HG02623 (cell line): ENCODE results near the gene TSFM.
A peak's percentile ranks its signal among the peaks of the same experiment; 100 is the strongest.

Experiments used
- ATAC-seq: cut with Tn5 transposase; IDR thresholded peaks from one replicate; pipeline ENCODE4 v1.9.1; 2021; ENCODE audit warnings: moderate library complexity; ENCODE audit not compliant: unreplicated experiment

TSFM gene

DNA sequence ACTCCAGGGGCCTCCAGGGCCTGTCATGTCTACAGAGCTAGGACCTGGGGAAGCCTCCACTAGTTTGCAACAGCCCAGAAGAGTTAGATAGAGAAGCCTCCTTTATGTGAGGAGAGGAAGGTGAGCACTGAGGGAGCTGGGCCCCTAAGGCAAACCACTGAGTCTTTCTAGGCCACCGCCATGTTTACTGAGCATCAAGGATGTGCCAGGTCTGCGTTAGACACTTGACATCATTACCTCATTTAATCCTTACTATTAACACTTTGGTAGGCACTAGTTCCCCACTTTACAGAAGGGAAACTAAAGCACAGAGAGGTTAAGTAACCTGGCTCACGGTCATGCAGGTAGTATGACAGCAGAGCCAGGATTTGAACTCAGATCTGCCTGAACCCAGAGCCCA, 51.1 kb downstream of the TSFM start:
- no peak for ATAC-seq

DNA sequence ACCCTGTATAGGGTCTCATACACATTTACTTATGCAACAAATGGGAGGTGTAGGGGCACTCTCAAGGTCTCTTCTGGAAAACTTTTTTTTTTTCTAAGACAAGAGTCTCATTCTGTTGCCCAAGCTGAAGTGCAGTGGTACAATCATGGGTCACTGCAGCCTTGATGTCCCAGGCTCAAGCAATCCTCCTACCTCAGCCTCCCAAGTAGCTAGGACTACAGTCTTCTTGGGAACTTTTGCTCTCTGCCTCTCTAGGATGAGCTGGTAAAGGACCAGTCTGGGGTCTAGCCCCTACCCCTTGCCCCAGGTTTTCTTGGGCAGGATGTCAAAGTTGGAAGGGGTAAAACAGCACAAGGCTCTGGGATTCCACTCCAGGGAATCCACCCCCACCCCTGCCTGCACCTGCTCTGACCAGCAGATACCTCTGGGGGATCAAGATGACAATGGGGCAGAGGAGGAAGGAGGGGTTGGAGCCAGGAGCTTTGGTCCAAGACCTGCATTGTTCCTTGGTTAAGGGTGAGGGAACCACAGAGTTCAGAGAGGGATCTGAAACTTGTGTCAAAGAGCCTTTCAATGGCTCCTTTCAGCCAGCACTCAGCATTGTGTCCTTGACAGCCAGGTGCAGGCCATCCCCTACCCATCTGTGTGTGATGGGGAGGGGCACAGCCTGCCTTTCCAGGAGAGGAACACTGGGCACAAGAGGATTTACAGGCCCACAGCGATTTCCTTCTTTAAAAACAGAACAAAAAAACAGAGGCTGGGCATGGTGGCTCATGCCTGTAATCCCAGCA, 51.7 kb downstream of the TSFM start:
- no peak for ATAC-seq

DNA sequence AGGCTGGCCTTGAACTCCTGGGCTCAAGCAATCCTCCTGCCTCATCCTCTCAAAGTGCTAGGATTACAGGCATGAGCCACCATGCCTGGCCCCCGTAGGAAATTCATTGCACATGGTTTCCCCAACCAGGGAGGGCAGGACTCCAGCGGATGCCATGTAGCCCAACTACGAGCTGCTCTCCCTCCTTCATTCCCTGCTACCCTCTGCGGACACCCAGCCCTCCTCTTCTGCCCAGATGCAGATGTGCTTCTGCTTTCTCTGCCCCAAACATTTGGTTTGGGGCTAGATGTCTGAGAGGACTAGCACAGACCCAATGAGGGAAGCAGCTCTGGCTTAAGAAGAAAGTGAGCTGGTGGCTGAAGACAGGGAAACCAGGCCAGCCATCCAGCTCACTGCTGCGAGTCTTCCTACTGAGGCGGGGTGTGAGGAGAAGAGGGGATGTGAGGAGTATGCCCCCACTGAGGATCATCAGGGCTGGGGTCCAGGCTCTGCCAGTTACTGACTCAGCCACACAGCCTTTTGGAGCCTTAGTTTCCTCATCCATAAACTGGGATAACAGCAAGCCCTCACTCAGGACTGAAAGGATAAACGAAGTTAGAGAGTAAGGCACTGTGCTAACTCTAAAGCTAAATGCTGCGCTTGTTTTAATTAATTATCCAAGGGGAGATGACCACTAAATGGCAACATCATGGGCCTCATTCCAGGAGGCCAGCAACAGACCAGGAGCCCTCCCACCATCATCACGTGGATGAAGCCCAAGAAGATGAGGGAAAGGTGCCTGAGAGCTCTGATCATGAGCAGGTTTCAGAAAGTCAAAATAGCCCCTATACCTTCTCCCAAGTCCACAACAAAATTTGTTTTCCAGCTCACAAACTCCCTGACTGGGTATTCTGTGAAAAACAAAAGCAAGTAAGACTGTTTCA, 53.0 kb downstream of the TSFM start:
- no peak for ATAC-seq

DNA sequence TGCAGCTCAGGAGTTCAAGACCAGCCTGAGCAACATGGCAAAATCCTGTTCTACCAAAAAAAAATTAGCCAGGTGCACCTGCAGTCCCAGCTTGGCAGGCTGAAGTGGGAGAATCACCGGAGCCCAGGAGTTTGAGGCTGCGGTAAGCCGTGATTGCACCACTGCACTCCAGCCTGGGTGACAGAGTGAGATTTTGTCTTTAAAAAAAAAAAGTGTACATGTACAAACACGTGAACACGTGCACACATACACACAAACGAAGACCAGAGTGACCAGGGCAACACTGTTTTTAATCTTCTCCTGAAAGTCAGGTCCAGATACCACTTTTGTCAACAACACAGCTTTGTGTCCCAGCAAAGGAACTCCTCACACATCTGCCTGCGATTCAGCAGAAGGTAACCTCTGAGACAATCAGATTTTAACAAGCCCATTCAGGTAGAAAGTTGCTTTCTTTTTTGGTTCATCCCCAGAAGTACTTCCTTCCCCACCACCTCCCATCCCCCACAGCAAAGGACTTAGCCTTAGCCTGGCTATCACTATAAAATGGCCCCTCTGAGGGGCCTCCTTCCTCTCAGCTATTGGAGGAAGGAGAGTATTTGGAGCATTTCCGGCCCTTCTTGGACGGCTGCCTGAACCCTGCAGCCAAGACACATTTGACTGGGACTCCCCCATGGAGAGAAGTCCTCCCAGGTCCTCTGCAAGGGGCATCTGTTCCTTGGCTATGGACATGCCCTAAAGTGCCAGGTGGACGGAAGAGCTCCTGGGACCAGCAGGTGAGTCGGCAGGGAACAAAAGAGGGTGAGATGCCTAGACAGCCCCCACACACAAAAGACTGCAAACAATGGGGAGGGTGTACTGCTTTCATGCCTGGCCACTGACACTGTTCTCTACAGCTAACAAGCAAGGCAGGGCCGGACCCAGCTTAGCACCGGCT, 54.1 kb downstream of the TSFM start:
- peak; percentile 37 for ATAC-seq

DNA sequence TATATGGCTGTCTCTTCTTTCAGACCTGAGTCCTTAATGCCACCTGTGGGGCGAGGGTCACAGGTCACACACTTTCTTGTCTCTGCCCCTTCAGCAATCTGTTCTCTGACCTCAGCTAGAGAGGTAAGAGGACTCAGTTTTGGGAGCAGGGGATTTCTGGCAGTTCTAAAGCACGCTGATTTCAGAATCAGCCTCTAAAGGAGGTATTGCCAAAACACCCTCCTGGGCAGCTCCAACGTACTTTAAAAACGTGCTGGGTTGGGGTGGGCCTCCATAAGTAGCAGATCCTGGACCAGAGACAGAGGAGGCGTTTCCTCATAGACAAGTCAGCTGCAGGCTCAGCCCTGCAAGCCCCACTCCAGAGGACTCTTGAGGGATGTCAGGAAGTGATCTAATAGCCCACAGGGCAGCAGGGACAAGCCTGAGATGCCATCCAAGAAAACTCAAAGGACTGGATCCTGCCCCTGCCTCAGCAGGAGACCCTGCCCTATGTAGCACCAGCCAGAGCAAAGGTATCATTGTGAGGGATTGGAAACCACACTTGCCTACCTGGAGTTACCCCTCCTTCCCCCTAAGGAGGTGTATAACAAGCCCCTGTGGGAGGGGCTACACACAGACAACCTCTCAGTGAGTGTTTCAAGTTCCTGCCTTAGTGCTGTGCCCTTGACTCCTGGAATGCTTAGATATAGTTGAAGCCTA, 55.4 kb downstream of the TSFM start:
- ATAC-seq = no peak

DNA sequence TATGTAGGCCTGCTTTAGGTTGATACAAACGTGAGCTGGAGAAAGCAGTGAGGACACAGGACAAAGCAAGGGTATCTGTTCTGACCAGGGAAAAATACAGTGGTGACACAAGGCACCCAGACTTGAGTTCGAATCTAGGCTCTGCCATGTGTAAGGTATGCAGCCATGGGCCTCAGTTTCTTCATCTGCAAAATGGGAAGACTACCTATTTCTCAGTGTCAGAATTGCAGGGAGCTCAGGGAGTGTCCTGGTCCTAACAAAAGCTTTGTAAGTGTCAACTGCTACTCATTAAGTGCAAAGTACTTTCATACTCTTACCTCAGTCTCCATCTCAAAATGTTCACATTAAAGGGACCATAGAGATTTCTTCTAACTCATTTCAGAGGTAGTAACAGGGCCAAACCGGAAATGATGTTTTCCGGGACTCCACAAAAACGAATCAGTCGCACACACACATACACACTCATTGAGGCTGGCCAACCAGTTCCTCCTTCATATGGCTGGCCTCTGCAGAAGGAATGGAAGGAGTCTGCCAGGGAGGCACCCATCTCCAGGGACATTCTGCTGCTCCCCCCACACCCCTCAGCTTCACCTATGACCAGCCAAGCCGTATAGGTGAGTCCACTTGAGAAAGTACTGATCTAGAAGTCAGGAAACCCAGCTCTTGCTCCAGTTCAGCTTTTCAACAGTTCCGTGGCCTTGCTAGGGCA, 56.2 kb downstream of the TSFM start:
- no peak for ATAC-seq

DNA sequence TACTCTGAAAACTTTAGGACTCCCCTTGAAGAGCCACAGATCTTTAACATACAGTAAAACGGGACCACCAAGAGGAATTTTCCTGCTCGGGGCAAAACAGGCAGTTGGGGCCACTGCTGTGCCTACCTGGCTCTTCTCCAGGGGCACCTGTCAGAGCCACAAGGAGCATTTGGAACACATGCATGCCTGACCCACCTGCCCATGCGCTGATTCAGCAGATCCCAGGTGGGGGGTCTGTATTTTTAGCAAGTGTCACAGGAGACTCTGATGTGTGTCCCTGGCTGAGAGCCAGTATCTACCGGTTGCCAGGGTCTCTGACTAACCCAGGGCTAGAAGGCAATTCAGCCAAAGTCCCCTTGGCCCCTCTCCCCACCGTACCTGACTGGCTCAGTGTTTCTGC, 57.4 kb downstream of the TSFM start:
- no peak for ATAC-seq

DNA sequence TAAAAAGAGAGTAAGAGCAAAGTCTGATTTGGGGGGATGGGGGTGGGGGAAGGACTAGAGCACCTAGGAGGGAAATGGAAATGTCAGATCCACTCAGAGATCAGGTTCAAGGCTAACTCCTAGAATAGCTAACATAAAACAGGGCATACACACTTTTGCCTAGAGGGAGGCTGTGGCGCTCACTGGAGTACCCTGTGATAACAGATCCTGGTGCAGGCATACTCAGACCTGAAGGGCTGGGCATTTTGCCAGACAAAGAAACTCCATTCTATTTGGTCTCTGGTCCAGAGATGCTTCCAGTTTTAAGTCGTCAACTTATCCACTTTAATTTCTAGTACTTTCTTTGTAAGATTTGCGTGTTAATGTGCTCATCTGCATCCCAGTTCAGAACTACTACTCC, 58.1 kb downstream of the TSFM start:
- ATAC-seq = no peak

DNA sequence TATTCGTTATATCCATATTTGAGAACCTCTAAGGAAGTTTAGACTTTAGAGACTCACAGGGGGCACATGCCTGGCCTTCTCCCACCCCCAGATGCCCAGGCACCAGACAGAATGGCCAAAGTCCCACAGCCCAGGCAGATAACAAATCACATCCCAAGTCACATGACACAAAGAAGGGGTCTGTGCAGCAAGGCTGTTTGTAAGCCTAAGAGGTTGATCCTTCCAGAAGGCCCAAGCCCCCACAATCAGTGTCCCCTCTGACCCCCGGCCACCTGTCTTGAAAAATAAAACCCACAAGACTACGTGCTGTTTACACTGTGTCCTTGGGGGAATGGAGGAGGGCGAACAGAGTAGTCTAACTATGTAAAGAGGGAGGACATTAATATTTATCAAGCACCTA, 58.9 kb downstream of the TSFM start:
- ATAC-seq = no peak

DNA sequence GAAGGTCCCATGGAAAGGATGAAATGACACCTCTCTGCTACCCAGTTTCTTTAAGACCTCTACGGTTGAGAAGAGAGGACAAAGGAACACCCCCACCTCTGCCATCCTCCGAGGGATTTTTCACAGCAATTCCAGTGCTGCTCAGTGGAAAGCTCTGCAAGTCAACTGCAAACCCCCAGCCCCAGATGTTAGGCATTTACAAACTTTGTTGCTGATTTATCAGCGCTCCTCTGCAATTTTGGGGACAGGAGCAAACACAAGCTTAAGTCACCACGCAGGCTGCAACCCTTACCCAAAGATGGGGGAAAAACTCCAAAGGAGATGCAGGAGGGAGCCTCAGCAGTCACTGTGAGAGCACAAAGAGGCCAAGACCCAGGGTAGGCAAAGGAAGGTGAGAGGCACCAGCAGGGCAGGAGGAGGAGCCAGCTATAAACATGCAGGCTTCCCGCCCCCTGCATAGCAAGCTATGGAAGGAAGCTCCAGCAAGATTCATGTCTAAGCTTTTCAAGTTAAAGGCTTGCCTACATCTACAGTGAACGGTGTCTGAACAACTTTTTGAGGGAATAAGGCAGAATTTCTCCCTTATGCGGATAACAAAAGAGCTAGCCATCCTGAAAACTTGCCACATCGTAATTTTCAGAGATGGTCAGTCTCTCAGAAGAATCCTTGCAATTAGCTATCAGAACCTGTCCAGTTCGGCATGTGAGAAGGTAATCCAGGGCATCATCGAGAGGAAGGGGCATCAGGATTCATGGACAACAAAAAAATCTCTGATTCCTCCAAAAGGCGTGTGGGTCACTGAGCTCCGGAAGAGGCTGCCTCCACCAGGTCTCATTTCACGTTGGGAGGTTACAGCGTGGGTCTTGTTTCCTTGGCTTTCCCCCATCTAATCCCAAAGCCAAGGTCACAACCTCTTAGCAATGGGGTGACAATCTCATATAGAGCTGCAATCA, 60.0 kb downstream of the TSFM start:
- ATAC-seq = no peak

DNA sequence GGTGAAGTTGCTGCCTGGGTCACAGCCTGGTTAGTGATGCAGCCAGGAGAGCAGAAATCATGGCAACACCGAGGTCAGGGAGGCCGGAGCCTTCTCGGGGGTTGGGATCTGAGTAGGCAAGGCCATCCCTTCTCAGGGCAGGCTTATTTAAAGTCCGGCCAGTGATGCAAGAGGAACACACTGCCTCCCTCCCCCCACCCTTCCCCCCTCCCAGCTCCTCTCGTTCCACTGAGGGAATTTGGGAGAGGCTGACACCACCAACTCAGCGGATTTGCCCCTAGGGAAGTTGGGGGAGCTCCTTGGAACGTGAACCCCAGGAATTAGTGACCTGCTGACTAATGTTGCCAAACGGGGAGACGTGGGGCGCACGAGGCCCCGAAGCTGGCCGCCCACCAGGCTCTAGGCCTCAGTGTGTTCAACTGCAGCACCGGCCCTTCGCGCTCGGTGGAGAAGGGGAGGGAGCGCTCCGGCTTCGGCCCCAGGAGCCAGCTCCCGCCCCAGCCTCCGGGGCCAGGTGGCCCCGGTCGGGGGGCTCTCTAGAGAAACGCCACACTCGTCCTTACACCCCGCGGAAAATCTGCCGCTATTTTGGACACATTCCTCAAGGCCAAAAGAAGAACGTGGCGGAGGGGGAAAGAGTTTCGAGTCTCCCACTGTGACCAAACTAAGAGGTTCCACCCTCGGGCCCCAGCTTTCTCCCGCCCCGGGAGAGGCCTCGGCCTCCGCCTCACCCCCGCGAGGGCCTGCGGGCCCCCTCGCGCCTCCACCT, 62.3 kb downstream of the TSFM start:
- ATAC-seq = peak; percentile 4

DNA sequence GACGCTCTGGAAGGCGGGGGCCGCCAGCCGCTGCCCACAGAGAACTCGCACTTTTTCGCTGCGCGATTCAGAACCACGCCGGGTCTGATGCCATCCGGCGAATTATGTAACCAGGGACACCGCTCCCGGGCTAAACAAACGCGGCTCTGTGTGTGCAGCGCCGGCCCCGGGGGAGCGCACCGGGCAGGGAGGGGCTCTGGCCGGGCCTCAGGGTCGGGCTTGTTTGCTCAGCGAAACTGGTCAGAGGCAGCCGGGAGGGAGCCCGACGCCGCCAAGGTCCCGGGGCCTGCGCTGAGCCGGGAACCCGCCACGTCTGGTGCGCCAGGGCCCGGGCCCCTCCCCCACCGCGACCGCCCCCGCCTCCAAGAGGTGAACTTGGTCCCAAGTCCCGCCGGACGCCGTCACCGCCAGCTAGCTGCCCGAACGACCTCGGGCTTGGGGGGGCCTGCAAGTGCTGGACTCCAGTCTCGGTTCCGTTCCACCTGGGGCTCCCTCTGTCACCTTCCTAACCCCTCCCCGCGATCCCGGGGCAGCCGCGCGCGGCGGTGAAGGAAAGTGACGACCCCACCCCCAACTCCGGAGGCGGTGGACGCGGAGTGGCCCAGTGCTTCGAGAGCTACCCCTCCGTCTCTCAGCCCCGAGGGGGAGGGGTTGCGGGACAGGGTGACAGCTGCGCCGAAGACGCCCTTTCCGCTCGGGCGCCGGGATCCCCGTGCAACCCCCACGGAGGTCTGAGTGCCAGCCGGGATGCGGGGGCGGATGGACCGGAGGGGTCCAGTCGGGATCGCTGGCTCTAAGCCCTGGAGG, 63.1 kb downstream of the TSFM start:
- peak; percentile 23 for ATAC-seq

DNA sequence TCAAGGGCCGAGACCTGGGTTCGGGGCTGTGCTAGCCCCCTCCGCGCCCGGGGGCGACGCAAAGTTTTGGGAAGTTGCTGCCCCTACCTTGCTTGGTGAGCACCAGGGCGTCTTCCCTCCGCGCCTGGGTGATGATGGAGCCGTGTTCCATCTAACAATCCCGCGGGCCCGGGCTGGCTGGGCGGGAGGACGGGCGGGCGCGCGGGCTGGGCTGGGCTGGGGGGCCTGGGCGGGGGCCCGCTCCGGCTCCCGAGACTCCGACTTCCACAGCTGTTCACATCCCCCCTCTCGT, 63.6 kb downstream of the TSFM start:
- peak; percentile 6 for ATAC-seq

DNA sequence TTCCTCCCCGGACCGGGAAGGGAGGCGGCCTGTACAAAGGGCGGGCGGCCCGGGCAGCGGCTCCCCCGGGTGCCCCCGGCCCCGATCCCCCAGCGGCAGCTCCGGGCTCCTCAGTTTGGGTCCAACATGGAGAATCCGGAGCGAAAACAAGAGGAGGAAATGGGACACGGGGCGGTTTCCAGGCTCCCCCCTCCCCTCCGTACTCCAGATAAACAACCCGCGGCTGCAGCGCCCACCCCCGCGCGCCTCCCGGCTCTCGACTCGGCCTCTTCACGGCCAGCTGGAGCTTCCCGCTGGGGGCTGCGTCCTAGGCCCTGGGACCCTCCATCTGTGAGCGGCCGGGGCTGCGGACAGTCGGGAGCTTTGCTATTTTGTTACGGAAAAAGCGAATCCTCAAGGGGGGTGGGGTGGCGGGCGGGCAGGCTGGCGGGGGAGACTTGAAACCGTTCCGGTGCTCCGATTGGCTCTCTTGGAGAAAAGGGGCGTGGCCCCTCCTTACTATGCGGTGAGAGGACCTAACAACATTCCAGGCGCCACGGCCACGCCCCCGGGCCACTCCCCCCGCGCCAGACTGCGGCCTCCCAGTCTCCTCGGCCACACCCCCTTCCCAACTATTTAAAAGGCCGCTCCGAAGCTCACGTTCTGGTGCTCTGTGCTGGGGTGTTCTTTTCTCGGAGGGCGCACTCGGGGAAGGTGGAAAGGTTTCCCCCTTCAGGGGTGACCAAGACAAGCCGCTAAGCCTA, 64.2 kb downstream of the TSFM start, which contains the start of gene CTDSP2:
TSS of gene CTDSP2 (minus strand) at position 153 of the 743 bp plus-strand sequence. CDS start 294 bp downstream, outside the sequence.
- peak; percentile 37 for ATAC-seq
